ENCODE results near the gene TRAF7. TPM values are rescaled to one million over a fixed set of nuclear protein-coding genes. Genes with fewer than 3 reads are reported as not detected.
A peak's percentile ranks its signal among the peaks of the same experiment; 100 is the strongest.

Gene TRAF7
- polyA plus RNA-seq, 1 donor from 2014 or later, result 30.9 TPM

- peak overlapping the region; percentile 85 for H3K4me3 ChIP-seq (ENCODE audit: low read length)
These were observed 2.1 kb downstream of the TRAF7 start for GRCh38 chr16:2157480-2158261.

GRCh38 chr16:2158262-2158638 lies 2.7 kb downstream of the TRAF7 start:
- Histone ChIP-seq H3K79me2 (replicated peaks; ENCODE audit: insufficient read depth, low read length) (peaks cover 47% of the 10 kb centered on the region), H3K4me2 (ENCODE audit: low read length) (no peak overlapping the region), H3K27me3 (ENCODE audit: insufficient read depth, low read depth, low read length) (no peaks in the 10 kb centered on the region), H3K9me2 (ENCODE audit: insufficient read depth, low read length) (no peaks in the 10 kb centered on the region), H3F3A (ENCODE audit: insufficient read depth, low read length, poor library complexity, severe bottlenecking) (no peaks in the 10 kb centered on the region), H3K9me3 (ENCODE audit: low read length) (no peaks in the 10 kb centered on the region), H3K27ac (ENCODE audit: low read length) (no peak overlapping the region), H2AFZ (ENCODE audit: low read depth, low read length) (no peak overlapping the region), H3K36me3 (ENCODE audit: insufficient read depth, low read length) (no peaks in the 10 kb centered on the region), H4K20me1 (ENCODE audit: insufficient read depth) (peaks cover under 1% of the 10 kb centered on the region), H3K9ac (ENCODE audit: low read length) (no peak overlapping the region), H3K4me3 (ENCODE audit: low read length) (no peak overlapping the region)
- TF ChIP-seq REST (IDR thresholded peaks at IDR 0.05; ENCODE audit: borderline replicate concordance) (no peak), EP300 (conservative IDR thresholded peaks at IDR 0.05; ENCODE audit: poor library complexity, severe bottlenecking) (no peak), CTCF (IDR thresholded peaks at IDR 0.05; ENCODE audit: poor library complexity, severe bottlenecking) (no peak), EZH2 (IDR thresholded peaks at IDR 0.05; ENCODE audit: borderline replicate concordance, insufficient read depth, low read length, poor library complexity, severe bottlenecking) (no peak)

More at GRCh38 chr16:2157480-2158261, 2.1 kb downstream of the TRAF7 start:
- Histone ChIP-seq H3K9me2 (ENCODE audit: insufficient read depth, low read length) (no peaks in the 10 kb centered on the region), H3K36me3 (ENCODE audit: insufficient read depth, low read length) (no peaks in the 10 kb centered on the region), H2AFZ (ENCODE audit: low read depth, low read length) (no peak overlapping the region), H3K9ac (ENCODE audit: low read length) (no peak overlapping the region), H4K20me1 (ENCODE audit: insufficient read depth) (peaks cover 6% of the 10 kb centered on the region), H3K79me2 (replicated peaks; ENCODE audit: insufficient read depth, low read length) (peaks cover 52% of the 10 kb centered on the region), H3K9me3 (ENCODE audit: low read length) (no peaks in the 10 kb centered on the region), H3K27ac (ENCODE audit: low read length) (no peak overlapping the region), H3F3A (ENCODE audit: insufficient read depth, low read length, poor library complexity, severe bottlenecking) (no peaks in the 10 kb centered on the region), H3K27me3 (ENCODE audit: insufficient read depth, low read depth, low read length) (no peaks in the 10 kb centered on the region), H3K4me2 (ENCODE audit: low read length) (no peak overlapping the region)
- TF ChIP-seq TAF1 (IDR thresholded peaks at IDR 0.05; ENCODE audit: low read depth) (no peak), EP300 (conservative IDR thresholded peaks at IDR 0.05; ENCODE audit: poor library complexity, severe bottlenecking) (no peak), EZH2 (IDR thresholded peaks at IDR 0.05; ENCODE audit: borderline replicate concordance, insufficient read depth, low read length, poor library complexity, severe bottlenecking) (no peak), CTCF (IDR thresholded peaks at IDR 0.05; ENCODE audit: poor library complexity, severe bottlenecking) (no peak), REST (IDR thresholded peaks at IDR 0.05; ENCODE audit: borderline replicate concordance) (no peak), POLR2AphosphoS5 (IDR thresholded peaks at IDR 0.05) (no peak), RAD21 (conservative IDR thresholded peaks at IDR 0.05) (no peak), MXI1 (conservative IDR thresholded peaks at IDR 0.05; ENCODE audit: poor library complexity, severe bottlenecking) (no peak)
